Measurements from ENCODE around the gene PPP1R12B. TPM values are rescaled to one million over a fixed set of nuclear protein-coding genes. Genes with fewer than 3 reads are reported as not detected.
A peak's percentile ranks its signal among the peaks of the same experiment; 100 is the strongest.
"Not testable (repeated sequence)": the region's sequence is repeated elsewhere in the genome, so short reads cannot be mapped to it uniquely, and the experiment has no call there.

The PPP1R12B gene
- polyA plus RNA-seq, 3 donors: 13.3 to 23.1 (median 20.4) TPM

DNA sequence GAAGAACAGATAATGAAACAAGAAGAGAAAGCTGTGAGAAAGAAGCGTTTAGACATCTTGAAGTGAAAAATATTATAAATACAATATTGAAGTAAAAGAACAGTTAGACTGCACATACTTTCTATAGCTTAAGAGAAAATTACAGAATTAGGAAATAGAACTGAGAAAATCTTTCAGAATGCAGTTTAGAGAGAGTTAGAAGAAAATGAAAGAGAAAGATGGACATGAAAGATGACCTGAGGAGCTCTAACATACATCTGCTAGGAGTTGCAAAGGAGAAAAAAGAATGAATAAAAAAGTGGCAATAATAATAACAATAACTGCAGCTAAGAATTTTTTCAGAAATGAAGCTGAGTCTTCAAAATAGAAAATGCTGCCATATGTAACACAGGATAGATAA lies 173.0 kb downstream of the PPP1R12B start:
- not testable (repeated sequence) for DNase-seq

DNA sequence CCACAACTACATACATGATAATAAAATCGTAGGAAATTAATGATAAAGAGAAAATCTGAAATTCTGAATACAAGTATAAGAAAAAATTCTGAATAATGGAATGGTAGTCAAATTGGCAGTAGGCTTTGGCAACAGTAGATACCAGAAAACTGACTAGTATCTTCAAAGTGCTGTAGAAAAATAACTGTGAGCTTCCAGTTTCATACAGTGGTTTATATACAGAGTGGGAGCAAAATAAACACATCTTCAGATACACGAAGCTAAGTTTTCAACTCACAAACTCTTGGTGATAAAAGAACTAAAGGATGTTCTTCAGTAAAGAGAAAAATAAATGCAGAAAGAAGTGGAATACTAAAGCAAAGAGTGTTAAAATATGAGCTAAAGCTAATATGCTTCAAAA lies 173.4 kb downstream of the PPP1R12B start:
- DNase-seq: no peak

DNA sequence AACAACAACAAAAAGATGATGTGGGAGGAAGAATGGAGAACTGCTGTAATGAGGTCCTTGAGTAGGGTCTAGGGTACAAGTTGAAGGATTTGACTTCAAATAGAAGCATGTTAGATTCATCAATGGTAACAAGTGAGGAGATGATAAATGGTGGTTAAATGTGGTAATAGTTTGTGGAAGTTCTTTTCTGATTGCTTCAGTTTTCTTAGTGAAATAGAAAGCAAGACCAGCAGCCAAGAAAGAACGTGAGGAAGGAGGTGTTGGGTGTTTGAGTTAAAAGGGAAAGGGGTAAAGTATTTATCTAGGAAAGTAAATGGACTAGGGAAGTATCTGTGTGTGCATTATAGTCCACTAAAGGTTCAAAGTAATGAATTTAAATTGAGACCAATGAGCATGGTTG lies 177.6 kb downstream of the PPP1R12B start:
- DNase-seq: not testable (repeated sequence)

DNA sequence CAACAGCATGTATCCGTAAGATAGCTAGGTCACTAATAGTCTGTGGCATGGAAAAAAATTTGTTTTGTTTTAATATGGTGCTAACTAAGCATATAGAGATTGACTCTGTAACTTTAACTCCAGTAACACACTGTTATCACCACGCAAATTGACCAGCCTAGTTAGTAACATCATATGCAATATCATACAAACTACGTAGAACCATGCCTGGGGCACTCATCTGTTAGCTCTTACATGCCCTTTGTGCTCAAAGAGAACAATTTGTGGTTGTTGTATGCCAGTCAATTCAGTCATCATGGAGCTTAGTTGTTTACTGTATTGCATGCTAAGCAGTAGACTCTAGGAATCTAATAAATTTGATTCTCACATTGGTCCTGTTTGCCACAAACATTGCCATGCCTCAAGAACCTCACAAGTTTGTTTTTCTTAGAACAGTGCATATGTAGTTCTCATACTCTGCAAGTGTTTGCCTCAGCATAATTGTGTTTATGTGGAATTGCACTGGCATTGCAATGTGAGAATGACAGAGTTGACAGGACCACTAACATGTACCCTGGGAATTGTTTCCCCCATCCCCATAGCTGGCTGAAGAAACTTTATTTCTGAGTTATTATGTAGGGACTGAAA lies 179.7 kb downstream of the PPP1R12B start:
- DNase-seq: not testable (repeated sequence)

DNA sequence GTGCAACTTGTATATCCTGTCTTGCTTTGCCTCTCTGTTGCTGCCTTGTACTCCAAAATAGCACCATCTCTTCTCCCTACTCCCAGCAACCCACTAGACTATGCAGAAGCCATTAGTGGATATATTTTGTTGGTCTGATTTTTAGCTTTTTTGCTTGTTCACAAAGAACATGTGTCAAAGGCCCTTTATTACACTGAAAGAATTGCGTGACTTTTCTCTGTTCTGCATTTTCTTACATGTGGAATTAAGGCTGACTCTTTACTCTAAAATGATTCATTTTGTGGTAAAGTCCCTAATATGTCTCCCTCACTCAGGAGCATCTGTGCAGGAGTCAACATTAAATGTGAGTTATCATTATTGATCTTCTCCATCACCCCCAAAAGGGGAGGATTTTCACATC lies 182.2 kb downstream of the PPP1R12B start:
- not testable (repeated sequence) for DNase-seq

DNA sequence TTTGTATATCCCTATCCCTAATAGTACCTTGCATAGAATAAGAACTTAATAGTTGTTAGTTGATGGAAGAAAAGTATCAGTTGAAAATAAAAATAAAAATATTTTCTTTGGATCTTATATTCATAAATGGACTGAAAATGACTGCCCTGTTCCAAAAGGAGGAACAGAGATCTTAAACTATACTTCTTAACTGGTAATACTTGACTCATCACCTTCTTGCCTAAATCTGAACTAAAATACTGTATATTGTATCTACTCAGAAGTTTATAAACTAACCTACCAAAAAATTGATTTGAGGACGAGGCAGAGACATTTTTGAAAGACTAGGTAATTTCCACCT lies 182.9 kb downstream of the PPP1R12B start:
- DNase-seq: no peak

DNA sequence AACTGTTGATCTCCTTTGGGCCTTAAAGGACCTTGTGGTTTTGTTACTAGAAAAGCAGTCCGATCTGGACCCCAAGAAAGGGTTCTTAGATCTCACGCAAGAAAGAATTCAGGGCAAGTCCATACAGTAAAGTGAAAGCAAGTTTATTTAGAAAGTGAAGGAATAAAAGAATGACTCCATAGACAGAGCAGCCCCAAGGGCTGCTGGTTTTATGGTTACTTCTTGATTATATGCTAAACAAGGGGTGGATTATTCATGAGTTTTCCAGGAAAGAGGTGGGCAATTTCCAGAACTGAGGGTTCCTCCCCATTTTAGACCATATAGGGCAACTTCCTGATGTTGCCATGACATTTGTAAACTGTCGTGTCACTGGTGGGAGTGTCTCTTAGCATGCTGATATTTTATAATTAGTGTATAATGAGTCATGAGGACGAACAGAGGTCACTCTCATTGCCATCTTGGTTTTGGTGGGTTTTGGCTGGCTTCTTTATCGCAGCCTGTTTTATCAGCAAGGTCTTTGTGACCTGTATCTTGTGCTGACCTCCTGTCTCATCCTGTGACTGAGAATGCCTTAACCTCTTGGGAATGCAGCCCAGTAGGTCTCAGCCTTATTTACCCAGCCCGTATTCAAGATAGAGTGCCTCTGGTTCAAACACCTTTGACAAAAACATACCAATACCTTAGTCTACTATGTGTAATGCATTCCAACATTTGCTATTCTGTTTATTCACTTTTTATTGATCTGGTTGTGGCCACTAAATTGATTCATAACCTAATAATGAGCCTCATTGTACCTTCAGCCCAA lies 183.5 kb downstream of the PPP1R12B start:
- DNase-seq: not testable (repeated sequence)

DNA sequence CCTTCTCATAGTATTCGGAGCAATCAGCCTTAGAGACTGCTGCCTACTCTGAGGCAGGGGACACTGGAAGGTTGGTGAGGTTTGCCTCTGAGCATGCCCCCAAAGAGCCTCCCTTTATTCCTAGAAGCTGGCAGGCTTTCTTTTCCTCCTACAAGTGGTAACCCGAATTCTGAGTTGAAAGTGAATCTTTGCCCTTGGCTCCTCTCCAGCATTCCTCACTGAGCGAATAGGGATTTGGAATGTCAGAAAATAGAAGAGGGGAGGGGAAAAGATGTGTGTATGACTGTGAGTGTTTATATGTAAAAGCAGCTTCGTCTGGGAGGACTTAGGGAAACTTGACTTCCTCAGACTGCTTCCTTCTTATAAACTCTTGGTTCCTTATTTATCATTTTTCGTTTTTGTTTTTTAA lies 190.7 kb downstream of the PPP1R12B start:
- peak; percentile 61 for DNase-seq

DNA sequence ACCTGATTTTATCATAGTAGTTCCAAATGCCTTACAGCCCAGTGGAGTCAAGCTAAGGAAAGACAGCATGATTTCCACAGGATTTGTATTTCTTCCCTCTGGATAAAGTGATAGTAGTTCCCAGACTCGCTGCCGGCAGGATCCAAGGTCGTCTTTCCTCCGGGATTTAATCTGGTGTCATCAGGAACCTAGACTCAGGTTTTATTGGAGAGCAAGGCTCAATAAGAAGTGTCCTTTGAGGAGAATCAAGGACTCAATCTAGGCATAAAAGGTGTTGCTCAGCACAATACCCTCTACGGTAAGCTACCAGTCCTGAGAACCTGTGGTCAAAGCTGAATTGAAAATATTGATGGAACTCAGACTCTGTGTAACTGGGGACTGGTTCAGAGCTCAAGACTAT lies 191.1 kb downstream of the PPP1R12B start:
- not testable (repeated sequence) for DNase-seq

DNA sequence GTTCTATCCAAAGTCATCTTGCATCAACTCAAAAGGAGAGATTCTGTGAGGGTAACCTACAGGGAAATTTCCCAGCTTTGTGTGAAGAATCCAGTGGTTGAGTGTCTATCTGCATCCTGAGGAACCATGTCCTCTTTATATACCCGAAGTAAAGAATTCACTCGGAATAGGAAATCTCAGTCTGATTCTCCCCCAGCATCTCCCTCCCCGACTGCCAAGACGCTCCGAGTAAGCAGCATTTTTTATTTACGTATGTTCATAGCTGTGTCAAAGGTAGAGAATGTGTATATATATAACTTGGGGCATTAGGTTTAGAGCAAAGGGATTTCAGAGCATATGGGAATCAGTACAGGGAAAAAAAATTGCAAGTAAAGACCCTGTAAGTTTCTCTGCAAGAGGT lies 191.5 kb downstream of the PPP1R12B start:
- no peak for DNase-seq

DNA sequence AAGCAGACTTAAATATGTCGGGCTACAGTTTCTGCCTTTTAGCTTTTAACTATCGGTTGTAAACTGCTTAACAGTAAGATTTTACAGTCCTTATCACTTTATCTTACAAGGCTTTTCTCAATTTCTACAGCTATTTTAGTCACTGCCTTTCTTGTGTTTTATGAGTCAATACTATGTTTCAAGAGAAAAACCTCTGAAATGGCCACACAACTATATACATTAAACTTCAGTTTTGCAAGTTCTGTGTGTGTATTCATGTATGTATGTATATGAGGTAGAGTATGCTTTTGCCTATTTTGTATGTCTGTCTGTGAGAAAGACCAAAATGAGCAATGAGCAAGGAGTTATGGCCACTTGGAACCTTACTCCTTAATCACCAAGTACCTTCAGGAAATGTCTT lies 191.9 kb downstream of the PPP1R12B start:
- no peak for DNase-seq

DNA sequence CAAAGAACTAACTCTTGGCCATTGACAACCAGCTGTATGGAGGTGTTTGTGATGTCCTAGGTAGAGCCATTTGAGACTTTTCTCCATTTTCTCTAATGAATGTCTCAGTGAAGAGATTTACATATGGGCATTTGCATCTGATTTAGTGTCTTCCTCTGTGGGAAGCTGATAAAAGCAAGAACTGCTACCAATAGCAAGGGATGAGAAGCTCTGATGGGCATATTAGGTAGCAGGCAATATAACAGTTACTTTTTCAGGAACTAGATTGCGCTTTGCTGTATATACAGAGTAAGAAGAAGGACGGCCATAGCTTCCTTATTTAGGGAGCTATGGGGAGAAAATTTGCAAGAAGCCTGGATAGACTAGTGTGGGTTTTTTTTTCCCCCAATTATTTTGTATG lies 192.4 kb downstream of the PPP1R12B start:
- DNase-seq: not testable (repeated sequence)

DNA sequence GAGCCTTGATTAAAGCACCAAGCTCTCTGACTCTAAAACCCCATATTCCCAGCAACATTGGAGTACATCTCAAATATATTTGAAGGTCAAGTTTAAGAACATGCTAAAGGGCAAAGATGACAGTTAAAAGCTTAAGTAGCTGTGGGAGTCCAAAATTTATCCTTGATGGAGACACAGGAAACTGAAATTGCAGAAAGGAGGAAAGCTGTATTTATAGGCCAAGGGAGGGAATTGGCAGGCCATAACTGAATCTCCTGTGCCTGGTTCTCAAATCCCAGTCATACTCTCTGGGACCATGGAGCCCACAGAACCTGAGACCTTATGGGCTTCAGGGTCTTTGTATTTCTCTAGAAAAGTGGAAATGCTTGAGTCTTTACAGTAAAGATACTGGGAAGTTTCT lies 193.9 kb downstream of the PPP1R12B start:
- not testable (repeated sequence) for DNase-seq

DNA sequence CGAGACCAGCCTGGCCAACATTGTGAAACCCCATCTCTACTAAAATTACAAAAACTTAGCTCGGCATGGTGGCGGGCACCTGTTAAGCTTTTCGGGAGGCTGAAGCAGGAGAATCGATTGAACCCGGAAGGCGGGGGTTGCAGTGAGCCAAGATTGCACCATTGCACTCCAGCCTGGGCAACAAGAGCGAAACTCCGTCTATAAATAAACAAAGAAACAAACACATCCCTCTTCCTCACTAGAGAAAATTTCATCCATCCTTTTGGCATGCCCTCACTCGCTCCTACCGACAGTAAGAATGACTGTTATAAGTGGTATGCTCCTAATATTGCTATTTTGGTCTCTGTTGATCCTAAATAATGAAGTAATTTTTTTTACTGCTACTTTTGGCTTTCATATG lies 195.0 kb downstream of the PPP1R12B start:
- not testable (repeated sequence) for DNase-seq

DNA sequence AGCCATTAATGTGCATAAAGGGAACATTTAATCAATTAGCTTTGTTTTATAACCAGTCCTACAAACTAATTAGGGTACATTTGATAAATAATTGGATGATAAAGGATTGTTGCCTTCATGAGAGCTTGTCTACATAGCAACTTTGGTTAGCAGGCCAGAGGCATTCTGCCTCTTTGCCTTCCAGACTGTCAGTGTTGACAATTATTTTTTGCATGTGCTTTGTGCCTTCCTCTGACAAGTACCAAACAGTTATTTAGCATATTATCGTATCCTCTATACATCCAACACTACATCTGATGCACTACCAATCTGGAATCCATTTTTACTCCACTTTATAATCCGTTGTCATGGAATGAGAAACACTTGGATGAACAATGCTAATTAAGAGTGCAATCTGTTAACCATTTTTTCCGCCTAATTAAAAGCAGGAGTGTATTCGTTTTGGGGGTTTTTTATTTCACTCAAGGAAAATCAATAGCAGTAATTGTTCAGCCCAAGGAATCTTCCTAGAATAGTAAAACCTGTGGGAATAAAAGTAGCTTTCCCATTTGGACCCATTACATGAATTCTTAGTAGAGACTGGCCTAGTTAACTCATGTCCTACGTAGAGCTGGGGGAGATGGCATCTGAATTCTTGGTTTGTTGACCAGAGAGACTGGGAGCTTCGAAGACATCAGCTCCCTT lies 196.4 kb downstream of the PPP1R12B start:
- DNase-seq: not testable (repeated sequence)

DNA sequence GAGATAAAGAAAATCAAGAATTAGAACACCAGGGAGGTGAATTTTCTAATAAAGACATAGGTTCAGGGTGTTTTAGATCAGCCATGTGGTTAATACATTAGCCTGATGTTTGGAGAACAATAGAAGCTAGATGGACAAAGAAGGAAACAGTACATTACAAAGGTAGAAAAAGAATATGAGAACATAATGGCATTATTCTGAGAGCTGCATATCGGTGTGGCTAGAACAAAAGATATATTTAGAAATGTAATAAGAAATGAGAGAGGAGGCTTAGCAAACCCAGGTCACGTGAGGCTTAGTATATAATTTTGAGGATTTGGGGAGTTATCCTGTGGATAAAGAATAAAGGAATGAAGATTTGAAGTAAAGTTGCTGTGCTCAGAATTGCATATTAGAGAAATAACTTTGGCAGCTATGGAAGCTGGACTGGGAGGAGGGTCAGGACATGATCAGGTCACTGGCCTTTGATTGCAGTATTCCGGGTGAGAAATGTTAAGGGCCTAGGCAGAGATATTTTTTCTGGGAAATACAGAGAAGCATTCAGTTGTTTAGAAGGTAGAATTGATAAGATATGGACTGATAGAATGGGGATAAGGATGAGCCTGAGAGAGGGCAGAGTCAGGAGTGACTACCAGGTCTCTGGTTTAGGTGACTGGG lies 197.3 kb downstream of the PPP1R12B start:
- DNase-seq: not testable (repeated sequence)

DNA sequence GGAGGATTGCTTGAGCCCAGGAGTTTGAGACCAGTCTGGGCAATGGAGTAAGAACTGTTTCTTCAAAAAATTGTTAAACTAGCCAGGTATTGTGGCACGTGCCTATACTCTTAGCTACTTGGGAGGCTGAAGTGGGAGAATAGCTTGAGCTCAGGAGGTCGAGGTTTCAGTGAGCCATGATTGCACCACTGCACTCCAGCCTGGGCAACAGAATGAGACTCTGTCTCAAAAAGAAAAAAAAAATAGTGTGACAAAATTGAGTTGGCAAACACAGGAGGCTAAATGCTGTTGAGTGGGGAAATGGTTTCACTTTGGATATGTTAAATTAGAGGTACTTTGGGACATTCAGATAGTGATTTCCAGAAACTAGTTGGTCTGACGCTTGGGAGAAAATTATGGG lies 197.9 kb downstream of the PPP1R12B start:
- DNase-seq: not testable (repeated sequence)

DNA sequence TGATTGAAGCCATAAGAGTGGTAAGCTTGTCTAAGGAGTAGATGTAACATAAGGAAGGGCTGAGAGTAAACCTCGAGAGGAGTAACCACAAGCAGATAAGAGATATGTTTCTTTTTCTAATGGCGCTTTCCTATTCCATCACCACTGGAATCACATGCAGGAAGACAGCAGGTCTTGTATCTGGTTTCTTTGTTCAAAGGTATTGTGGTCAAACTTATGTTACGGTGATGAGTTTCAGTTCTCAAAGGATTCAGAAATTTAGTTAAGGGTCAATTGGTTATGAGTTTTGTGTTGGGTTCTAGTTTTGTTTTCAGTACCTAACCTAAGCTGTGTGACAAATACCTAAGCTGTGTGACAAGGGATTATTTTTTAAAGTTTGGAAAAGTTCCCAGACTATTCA lies 198.3 kb downstream of the PPP1R12B start:
- DNase-seq: not testable (repeated sequence)

DNA sequence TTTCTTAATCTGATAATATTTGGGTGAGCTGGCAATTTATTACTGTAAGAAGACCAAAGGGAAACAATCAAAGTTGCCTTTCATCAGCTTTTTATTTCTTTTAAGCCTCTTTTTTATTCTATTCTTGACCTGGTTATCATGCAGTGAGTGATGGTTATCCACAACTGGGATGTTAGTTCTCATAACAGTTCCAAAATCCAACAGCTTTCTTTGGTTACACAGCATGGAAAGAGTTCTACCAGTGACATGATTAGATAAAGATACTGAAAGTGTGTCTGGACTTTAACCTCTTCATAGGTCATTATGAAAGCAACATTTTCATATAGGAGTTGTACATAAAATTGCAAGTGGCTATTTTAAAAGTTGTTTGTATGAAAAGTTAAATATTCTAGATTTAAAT lies 198.7 kb downstream of the PPP1R12B start:
- no peak for DNase-seq

DNA sequence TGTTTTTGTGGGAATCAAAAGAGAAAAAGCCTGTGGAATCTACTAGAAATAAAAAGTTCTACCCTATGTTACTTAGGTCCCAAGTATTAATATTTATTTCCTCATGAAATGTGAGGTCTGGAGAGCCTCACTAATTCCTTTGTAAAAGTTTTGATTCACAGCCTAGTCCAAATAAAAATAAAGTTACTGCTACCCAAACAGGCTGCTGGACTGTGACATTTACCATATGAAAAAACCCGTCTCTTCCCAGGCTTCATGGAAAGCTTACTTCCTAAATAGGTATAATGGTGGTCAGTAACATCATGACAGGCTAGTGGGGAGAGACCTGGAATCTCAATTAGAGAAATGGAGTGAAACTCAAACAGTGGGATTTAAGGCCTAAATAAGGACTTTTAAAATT lies 201.6 kb downstream of the PPP1R12B start:
- not testable (repeated sequence) for DNase-seq

DNA sequence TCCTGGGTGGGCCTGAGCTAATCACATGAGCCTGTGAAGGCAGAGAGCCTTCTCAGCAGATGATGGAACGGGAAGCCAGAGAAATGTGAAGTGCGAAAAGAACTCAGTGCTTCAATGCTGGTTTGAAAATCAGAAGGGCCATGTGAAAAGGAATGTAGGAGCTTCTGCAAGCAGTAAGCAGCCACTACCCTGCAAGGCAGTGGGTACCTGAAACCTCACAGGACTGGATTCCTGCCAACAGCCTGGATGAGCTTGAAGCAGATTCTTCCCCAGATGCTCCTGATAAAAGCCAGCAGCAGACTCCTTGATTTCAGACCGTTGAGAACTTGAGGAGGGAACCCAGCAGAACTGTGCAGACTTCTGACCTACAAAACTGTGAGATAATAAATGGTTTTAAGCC lies 203.2 kb downstream of the PPP1R12B start:
- no peak for DNase-seq

DNA sequence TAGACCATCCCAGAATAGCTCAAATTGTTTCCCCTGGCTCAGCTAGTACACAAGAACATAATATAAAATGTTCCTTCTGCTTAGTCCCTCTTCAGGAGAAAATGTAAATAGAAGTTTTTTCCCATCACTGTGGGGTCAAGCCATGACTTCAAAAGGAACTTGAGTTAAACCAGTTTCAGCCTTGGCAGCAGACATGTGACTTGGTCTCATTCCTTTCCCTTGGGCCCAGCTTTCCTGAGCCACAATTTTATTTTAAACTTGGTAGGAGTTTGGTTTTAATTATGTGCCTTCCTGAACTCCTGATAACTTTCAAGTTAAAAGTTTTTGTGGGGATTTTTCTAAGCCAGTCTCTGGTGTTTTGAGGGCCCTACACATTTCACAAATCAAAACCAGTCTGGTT lies 204.1 kb downstream of the PPP1R12B start:
- not testable (repeated sequence) for DNase-seq
